Common myeloid progenitor, CD34-positive (primary cell): ENCODE results near the gene MGAT5B.

Experiments used
- CTCF ChIA-PET: fragments of 350-600 bp; sonication (Branson Sonifier 250); formaldehyde crosslinking; loops from one replicate; lab custom pipeline; 2021; ENCODE audit warnings: antibody characterized with exemption; lab: Charles Lee
- POLR2A ChIA-PET: fragments of 350-600 bp; sonication (Branson Sonifier 250); formaldehyde crosslinking; loops from one replicate; lab custom pipeline; 2021; ENCODE audit warnings: antibody characterized with exemption; lab: Charles Lee
- DNase-seq, 3 donors: peaks; one replicate each; pipeline versions ENCODE4 v3.0.0 to v3.0.0-alpha.2; 2013
- H3K27ac ChIP-seq, 2 experiments: 1 replicate in 1 of 2; 2 replicates in 1 of 2; pipeline ENCODE4 v1.7.0; 2013; ENCODE audit warnings: inconsistent platforms in 2 of 2, low read length in 2 of 2, mild to moderate bottlenecking in 2 of 2, low read depth in 1 of 2, moderate library complexity in 1 of 2; ENCODE audit not compliant: severe bottlenecking in 2 of 2, insufficient read depth in 1 of 2, poor library complexity in 1 of 2
- H3K27me3 ChIP-seq, 5 experiments: replicated peaks in 2 of 5; 1 replicate in 3 of 5; 2 replicates in 2 of 5; pipeline versions ENCODE4 v1.6.1 to v1.7.0; 2013; ENCODE audit warnings: low read length in 4 of 5, mild to moderate bottlenecking in 2 of 5, moderate library complexity in 2 of 5, inconsistent platforms in 1 of 5; ENCODE audit not compliant: insufficient read depth in 5 of 5, control insufficient read depth in 4 of 5
- H3K36me3 ChIP-seq, 4 experiments: 1 replicate in 2 of 4; 2 replicates in 2 of 4; pipeline versions ENCODE4 v1.6.1 to v1.7.0; 2013; ENCODE audit warnings: low read length in 3 of 4, control low read depth in 1 of 4, mild to moderate bottlenecking in 1 of 4; ENCODE audit not compliant: control insufficient read depth in 4 of 4, insufficient read depth in 4 of 4
- H3K4me1 ChIP-seq, 4 experiments: 1 replicate in 3 of 4; 2 replicates in 1 of 4; pipeline versions ENCODE4 v1.6.1 to v1.7.1; 2013; ENCODE audit warnings: low read length in 3 of 4, mild to moderate bottlenecking in 3 of 4, control low read depth in 1 of 4, inconsistent platforms in 1 of 4, moderate library complexity in 1 of 4; ENCODE audit not compliant: control insufficient read depth in 4 of 4, insufficient read depth in 4 of 4; ENCODE audit errors: control extremely low read depth in 1 of 4
- H3K4me3 ChIP-seq, 7 experiments: 1 replicate in 4 of 7; 2 replicates in 3 of 7; pipeline versions ENCODE4 v1.5.1 to v1.7.0; 2013; ENCODE audit warnings: mild to moderate bottlenecking in 7 of 7, low read length in 6 of 7, moderate library complexity in 6 of 7, inconsistent platforms in 2 of 7, low read depth in 2 of 7, control low read depth in 1 of 7; ENCODE audit not compliant: insufficient read depth in 4 of 7, control insufficient read depth in 1 of 7; ENCODE audit errors: extremely low read depth in 1 of 7
- H3K9me3 ChIP-seq, 5 experiments: 1 replicate in 4 of 5; 2 replicates in 1 of 5; pipeline versions ENCODE4 v1.6.1 to v1.7.1; 2013; ENCODE audit warnings: low read length in 4 of 5, mild to moderate bottlenecking in 2 of 5, inconsistent platforms in 1 of 5, low read depth in 1 of 5, moderate library complexity in 1 of 5; ENCODE audit not compliant: control insufficient read depth in 4 of 5, insufficient read depth in 2 of 5; ENCODE audit errors: control extremely low read depth in 1 of 5
- WGBS: methylation state at CpG from one replicate; pipeline ENCODE4 v1.1.5; 2013; ENCODE audit not compliant: insufficient coverage; 5-methylcytosine and 5-hydroxymethylcytosine counted together

The MGAT5B gene

GRCh38 chr17:76915840-76916510, 47.8 kb downstream of the MGAT5B start:
- Histone ChIP-seq H3K36me3 (no peaks in the 10 kb centered on the region), H3K4me1 (no peaks in the 10 kb centered on the region), H3K27ac (no peak overlapping the region), H3K4me3 (no peak overlapping the region), H3K9me3 (no peaks in the 10 kb centered on the region), H3K27me3 (peaks cover 0 to 19% (median 4%) of the 10 kb centered on the region in 5 experiments)
- CTCF ChIA-PET = no interaction called here
- no peak for DNase-seq
- WGBS = 95% methylated on average over 28 of the region's 28 CpGs
- POLR2A ChIA-PET = no interaction called here

- no peak overlapping the region for H3K27ac ChIP-seq
- no peak overlapping the region for H3K4me3 ChIP-seq
- H3K4me1 ChIP-seq = no peaks in the 10 kb centered on the region
- no peaks in the 10 kb centered on the region for H3K36me3 ChIP-seq
- no peaks in the 10 kb centered on the region for H3K9me3 ChIP-seq
- ChIA-PET POLR2A (no interaction called here), CTCF (no interaction called here)
- DNase-seq = no peak
- WGBS = 56% methylated on average over 15 of the region's 15 CpGs
- peaks cover 0 to 19% (median 4%) of the 10 kb centered on the region in 5 experiments for H3K27me3 ChIP-seq
Observed at GRCh38 chr17:76917829-76918228, 49.6 kb downstream of the MGAT5B start.

- ChIA-PET POLR2A (no interaction called here), CTCF (no interaction called here)
- no peaks in the 10 kb centered on the region for H3K36me3 ChIP-seq
Observed at GRCh38 chr17:76918811-76919210, 50.6 kb downstream of the MGAT5B start.

GRCh38 chr17:76920364-76921139, 52.3 kb downstream of the MGAT5B start:
- ChIA-PET POLR2A (no interaction called here), CTCF (no interaction called here)
- Histone ChIP-seq H3K4me3 (no peak overlapping the region), H3K27ac (no peak overlapping the region), H3K27me3 (peaks cover 0 to 17% (median 2%) of the 10 kb centered on the region in 5 experiments), H3K36me3 (no peaks in the 10 kb centered on the region), H3K9me3 (no peaks in the 10 kb centered on the region), H3K4me1 (peaks cover 0 to 4% (median 2%) of the 10 kb centered on the region in 4 experiments)
- 69% methylated on average over 10 of the region's 13 CpGs for whole genome bisulfite sequencing
- no peak for DNase-seq

More at GRCh38 chr17:76918811-76919210, 50.6 kb downstream of the MGAT5B start:
- 92% methylated on average over 5 of the region's 6 CpGs for WGBS
- Histone ChIP-seq H3K4me1 (no peaks in the 10 kb centered on the region), H3K4me3 (no peak overlapping the region), H3K27ac (no peak overlapping the region), H3K27me3 (peaks cover 0 to 19% (median 4%) of the 10 kb centered on the region in 5 experiments), H3K9me3 (no peaks in the 10 kb centered on the region)
- no peak for DNase-seq

- Histone ChIP-seq H3K27ac (no peak overlapping the region), H3K9me3 (no peaks in the 10 kb centered on the region), H3K36me3 (no peaks in the 10 kb centered on the region), H3K27me3 (peaks cover 0 to 17% (median 2%) of the 10 kb centered on the region in 5 experiments), H3K4me1 (peaks cover 0 to 4% (median 2%) of the 10 kb centered on the region in 4 experiments), H3K4me3 (no peak overlapping the region)
- ChIA-PET CTCF (no interaction called here), POLR2A (interaction anchor here (0.6 kb wide), 1 partner anchor 138 kb away, joined by 4 read pairs; no protein-coding TSS in a partner anchor)
- WGBS = 92% methylated on average over 10 of the region's 12 CpGs
- no peak for DNase-seq
Observed at GRCh38 chr17:76921340-76922036, 53.3 kb downstream of the MGAT5B start.

- ChIA-PET CTCF (no interaction called here), POLR2A (interaction anchor here (0.6 kb wide), 1 partner anchor 139 kb away, joined by 4 read pairs; no protein-coding TSS in a partner anchor)
- no peak for DNase-seq
- no peak overlapping the region for H3K4me3 ChIP-seq
- H3K9me3 ChIP-seq = no peaks in the 10 kb centered on the region
- peaks cover 0 to 17% (median 2%) of the 10 kb centered on the region in 5 experiments for H3K27me3 ChIP-seq
- WGBS = 83% methylated on average over 1 of the region's 1 CpG
- H3K36me3 ChIP-seq = no peaks in the 10 kb centered on the region
- H3K27ac ChIP-seq = no peak overlapping the region
- peaks cover 0 to 4% (median 2%) of the 10 kb centered on the region in 4 experiments for H3K4me1 ChIP-seq
Observed at GRCh38 chr17:76922084-76922483, 53.9 kb downstream of the MGAT5B start.
